HepG2 (cell line): ENCODE results near the gene LTK. TPM values are rescaled to one million over a fixed set of nuclear protein-coding genes. Genes with fewer than 3 reads are reported as not detected.
A peak's percentile ranks its signal among the peaks of the same experiment; 100 is the strongest.

Experiments used
- BCL6 ChIP-seq: IDR thresholded peaks from 2 replicates; pipeline ENCODE4 v1.6.1; 2016; ENCODE audit warnings: missing genetic modification reagents, missing compliant biosample characterization
- BRF2 ChIP-seq: sonication (generic); formaldehyde crosslinking; IDR thresholded peaks from 2 replicates; pipeline ENCODE4 v1.8.1; 2022; ENCODE audit warnings: mild to moderate bottlenecking, missing genetic modification reagents
- CCAR2 ChIP-seq: fragments of 200-400 bp; formaldehyde crosslinking; optimal IDR thresholded peaks from 2 replicates; pipeline ENCODE3; 2018; ENCODE audit warnings: low read depth, mild to moderate bottlenecking, low read length, moderate library complexity
- FOSL2 ChIP-seq: sonication (generic); formaldehyde crosslinking; IDR thresholded peaks from 2 replicates; pipeline ENCODE4 v1.4.0; 2020; ENCODE audit warnings: missing genetic modification reagents
- HMGA1 ChIP-seq: sonication (generic); formaldehyde crosslinking; conservative IDR thresholded peaks from 2 replicates; pipeline ENCODE4 v1.4.0; 2020; ENCODE audit warnings: missing genetic modification reagents
- KLF6 ChIP-seq: IDR thresholded peaks from 2 replicates; pipeline ENCODE4 v1.8.0; 2016; ENCODE audit warnings: missing biosample characterization, missing genetic modification reagents
- KMT2A ChIP-seq: sonication (generic); formaldehyde crosslinking; IDR thresholded peaks from 2 replicates; pipeline ENCODE4 v1.4.0; 2020; ENCODE audit warnings: missing genetic modification reagents
- NFE2L2 ChIP-seq: fragments of 150-350 bp; IDR thresholded peaks from 2 replicates; pipeline ENCODE4 v1.6.1; 2014; ENCODE audit warnings: low read length
- SP5 ChIP-seq: IDR thresholded peaks from 2 replicates; pipeline ENCODE4 v1.6.1; 2016; ENCODE audit warnings: low read depth, borderline replicate concordance
- SRY ChIP-seq: sonication (generic); formaldehyde crosslinking; IDR thresholded peaks from 2 replicates; pipeline ENCODE4 v1.8.0; 2022; ENCODE audit warnings: mild to moderate bottlenecking, missing genetic modification reagents
- TBP ChIP-seq: sonication (generic); formaldehyde crosslinking; IDR thresholded peaks from 2 replicates; pipeline ENCODE4 v1.5.0; 2020; ENCODE audit warnings: missing genetic modification reagents
- TRIM22 ChIP-seq: fragments of 450-650 bp; IDR thresholded peaks from 2 replicates; pipeline ENCODE4 v1.6.1; 2017
- WIZ ChIP-seq: sonication (generic); formaldehyde crosslinking; IDR thresholded peaks from 2 replicates; pipeline ENCODE4 v1.5.1; 2020; ENCODE audit warnings: mild to moderate bottlenecking, missing genetic modification reagents
- ZBTB3 ChIP-seq: sonication (generic); formaldehyde crosslinking; IDR thresholded peaks from 2 replicates; pipeline ENCODE4 v1.4.0; 2020; ENCODE audit warnings: low read depth, mild to moderate bottlenecking, moderate library complexity, missing genetic modification reagents, borderline replicate concordance
- ZNF570 ChIP-seq: sonication (generic); formaldehyde crosslinking; IDR thresholded peaks from 2 replicates; pipeline ENCODE4 v1.4.0; 2020; ENCODE audit warnings: mild to moderate bottlenecking, missing genetic modification reagents, borderline replicate concordance
- ZNF576 ChIP-seq: sonication (generic); formaldehyde crosslinking; IDR thresholded peaks from 2 replicates; pipeline ENCODE4 v1.4.0; 2020; ENCODE audit warnings: mild to moderate bottlenecking, missing genetic modification reagents
- ZNF605 ChIP-seq: sonication (generic); formaldehyde crosslinking; IDR thresholded peaks from 2 replicates; pipeline ENCODE4 v1.8.0; 2022; ENCODE audit warnings: mild to moderate bottlenecking, missing genetic modification reagents
- ZNF607 ChIP-seq: sonication (generic); formaldehyde crosslinking; IDR thresholded peaks from 2 replicates; pipeline ENCODE4 v1.5.1; 2020; ENCODE audit warnings: missing genetic modification reagents, mild to moderate bottlenecking, borderline replicate concordance
- ZNF615 ChIP-seq: sonication (generic); formaldehyde crosslinking; IDR thresholded peaks from 2 replicates; pipeline ENCODE4 v1.5.0; 2020; ENCODE audit warnings: mild to moderate bottlenecking, missing genetic modification reagents, borderline replicate concordance
- ZSCAN25 ChIP-seq: sonication (generic); formaldehyde crosslinking; IDR thresholded peaks from 2 replicates; pipeline ENCODE4 v1.8.0; 2022; ENCODE audit warnings: mild to moderate bottlenecking, missing genetic modification reagents
- ZSCAN29 ChIP-seq: sonication (generic); formaldehyde crosslinking; conservative IDR thresholded peaks from 2 replicates; pipeline ENCODE4 v1.4.0; 2020; ENCODE audit warnings: mild to moderate bottlenecking, missing genetic modification reagents
- polyA plus RNA-seq, 8 experiments: library from polyadenylated mRNA; depleted of rRNA in 3 of 8; stranded (reverse) in 7 of 8; unstranded in 1 of 8; fragments of >200 nt; fragmentation: Illumina TruSeq in 4 of 8; extraction: Trizol in 4 of 8; gene quantifications; 2 replicates each; pipeline versions ENCODE4 v1.2.1 to v1.2.3, GENCODE V29; 2011 to 2016; ENCODE audit warnings: low read depth in 4 of 8, missing spikeins in 1 of 8, mixed read lengths in 1 of 8; ENCODE audit not compliant: insufficient read depth in 1 of 8
- total RNA-seq, 5 experiments: library from RNA; depleted of rRNA; stranded (reverse); fragments of >200 nt; fragmentation: Illumina TruSeq; extraction: Trizol; gene quantifications; 2 replicates each; pipeline ENCODE4 v1.2.3, GENCODE V29; 2016; ENCODE audit warnings: low read depth in 1 of 5
- TF ChIP-seq, protein P1 (sequence below): sonication (generic); formaldehyde crosslinking; IDR thresholded peaks from 2 replicates; pipeline ENCODE4 v1.4.0; 2020; ENCODE audit warnings: missing genetic modification reagents
- TF ChIP-seq, protein P2 (sequence below): sonication (generic); formaldehyde crosslinking; IDR thresholded peaks from 2 replicates; pipeline ENCODE4 v1.4.0; 2020; ENCODE audit warnings: missing genetic modification reagents, borderline replicate concordance

The LTK gene
- total and polyA plus RNA-seq, 2 of the 13 experiments (the other 11 are each of a cell fraction or from before 2014, with no cell fraction given), result 0.01 TPM; not detected in 1

DNA sequence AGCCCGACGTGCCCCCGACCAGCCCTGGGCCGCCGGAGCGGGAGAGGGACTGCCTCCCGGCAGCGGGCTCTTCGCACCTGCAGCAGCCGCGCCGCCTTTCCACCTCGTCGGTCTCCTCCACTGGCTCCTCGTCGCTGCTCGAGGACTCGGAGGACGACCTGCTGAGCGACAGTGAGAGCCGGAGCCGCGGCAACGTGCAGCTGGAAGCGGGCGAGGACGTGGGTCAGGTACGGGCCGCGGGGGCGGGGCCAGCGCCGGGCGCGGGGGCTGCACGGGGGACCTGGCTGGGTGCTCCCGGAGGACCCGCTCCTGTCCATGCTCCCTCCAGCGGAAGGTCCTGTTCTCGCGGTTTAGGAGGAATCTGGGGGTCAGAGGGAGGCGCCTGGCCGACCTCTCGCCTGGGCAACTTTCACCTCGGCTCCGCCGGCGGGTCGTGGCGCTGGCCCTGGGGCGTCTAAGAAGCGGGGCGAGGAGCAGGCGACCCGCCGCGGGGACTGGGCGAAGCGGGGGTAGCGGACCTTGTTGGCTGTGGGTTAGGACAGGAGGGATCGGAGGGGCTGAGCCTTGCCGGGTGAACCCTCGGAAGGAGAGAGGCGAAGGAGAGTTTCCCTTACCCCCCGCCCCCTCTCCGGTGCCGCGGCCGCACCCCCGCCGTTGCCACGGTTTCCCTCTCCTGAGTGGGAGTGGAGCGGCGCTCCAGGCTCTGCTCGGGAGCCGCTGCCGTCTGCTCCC, 19.3 kb downstream of the LTK start (continued):
- TF ChIP-seq TRIM22 (no peak), ZNF570 (no peak), KMT2A (CRISPR knock-in tag) (peak; percentile 52; the same call in 1 of the 2 replicates), KLF6 (CRISPR knock-in tag) (peak; percentile 32; the same call in 1 of the 2 replicates), ZNF607 (peak; percentile 47; the same call in 1 of the 2 replicates), HMGA1 (CRISPR knock-in tag) (no peak), WIZ (CRISPR knock-in tag) (no peak), BRF2 (CRISPR knock-in tag) (no peak), ZNF615 (CRISPR knock-in tag) (no peak), ZSCAN25 (CRISPR knock-in tag) (no peak), ZBTB3 (CRISPR knock-in tag) (no peak), FOSL2 (0 out of 2 replicates have a peak, but pooled peaks have one; percentile 9), NFE2L2 (no peak), TBP (CRISPR knock-in tag) (no peak), ZNF605 (CRISPR knock-in tag) (no peak), BCL6 (peak; percentile 51), SRY (CRISPR knock-in tag) (peak; percentile 12; the same call in 1 of the 2 replicates), CCAR2 (no peak), SP5 (CRISPR knock-in tag) (peak; percentile 47; the same call in 1 of the 2 replicates), ZNF576 (CRISPR knock-in tag) (no peak), ZSCAN29 (CRISPR knock-in tag) (no peak)
- TF ChIP-seq, protein P1, sequence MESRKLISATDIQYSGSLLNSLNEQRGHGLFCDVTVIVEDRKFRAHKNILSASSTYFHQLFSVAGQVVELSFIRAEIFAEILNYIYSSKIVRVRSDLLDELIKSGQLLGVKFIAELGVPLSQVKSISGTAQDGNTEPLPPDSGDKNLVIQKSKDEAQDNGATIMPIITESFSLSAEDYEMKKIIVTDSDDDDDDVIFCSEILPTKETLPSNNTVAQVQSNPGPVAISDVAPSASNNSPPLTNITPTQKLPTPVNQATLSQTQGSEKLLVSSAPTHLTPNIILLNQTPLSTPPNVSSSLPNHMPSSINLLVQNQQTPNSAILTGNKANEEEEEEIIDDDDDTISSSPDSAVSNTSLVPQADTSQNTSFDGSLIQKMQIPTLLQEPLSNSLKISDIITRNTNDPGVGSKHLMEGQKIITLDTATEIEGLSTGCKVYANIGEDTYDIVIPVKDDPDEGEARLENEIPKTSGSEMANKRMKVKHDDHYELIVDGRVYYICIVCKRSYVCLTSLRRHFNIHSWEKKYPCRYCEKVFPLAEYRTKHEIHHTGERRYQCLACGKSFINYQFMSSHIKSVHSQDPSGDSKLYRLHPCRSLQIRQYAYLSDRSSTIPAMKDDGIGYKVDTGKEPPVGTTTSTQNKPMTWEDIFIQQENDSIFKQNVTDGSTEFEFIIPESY (CRISPR knock-in tag), result 0 out of 2 replicates have a peak, but pooled peaks have one; percentile 5
- TF ChIP-seq, protein P2, sequence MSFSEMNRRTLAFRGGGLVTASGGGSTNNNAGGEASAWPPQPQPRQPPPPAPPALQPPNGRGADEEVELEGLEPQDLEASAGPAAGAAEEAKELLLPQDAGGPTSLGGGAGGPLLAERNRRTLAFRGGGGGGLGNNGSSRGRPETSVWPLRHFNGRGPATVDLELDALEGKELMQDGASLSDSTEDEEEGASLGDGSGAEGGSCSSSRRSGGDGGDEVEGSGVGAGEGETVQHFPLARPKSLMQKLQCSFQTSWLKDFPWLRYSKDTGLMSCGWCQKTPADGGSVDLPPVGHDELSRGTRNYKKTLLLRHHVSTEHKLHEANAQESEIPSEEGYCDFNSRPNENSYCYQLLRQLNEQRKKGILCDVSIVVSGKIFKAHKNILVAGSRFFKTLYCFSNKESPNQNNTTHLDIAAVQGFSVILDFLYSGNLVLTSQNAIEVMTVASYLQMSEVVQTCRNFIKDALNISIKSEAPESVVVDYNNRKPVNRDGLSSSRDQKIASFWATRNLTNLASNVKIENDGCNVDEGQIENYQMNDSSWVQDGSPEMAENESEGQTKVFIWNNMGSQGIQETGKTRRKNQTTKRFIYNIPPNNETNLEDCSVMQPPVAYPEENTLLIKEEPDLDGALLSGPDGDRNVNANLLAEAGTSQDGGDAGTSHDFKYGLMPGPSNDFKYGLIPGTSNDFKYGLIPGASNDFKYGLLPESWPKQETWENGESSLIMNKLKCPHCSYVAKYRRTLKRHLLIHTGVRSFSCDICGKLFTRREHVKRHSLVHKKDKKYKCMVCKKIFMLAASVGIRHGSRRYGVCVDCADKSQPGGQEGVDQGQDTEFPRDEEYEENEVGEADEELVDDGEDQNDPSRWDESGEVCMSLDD, result 0 out of 2 replicates have a peak, but pooled peaks have one; percentile 36
